ENCODE measurements around the gene THBD. TPM values are rescaled to one million over a fixed set of nuclear protein-coding genes. Genes with fewer than 3 reads are reported as not detected.

THBD gene
- total RNA-seq, 1 donor, result 82.1 TPM

- no peaks in the 10 kb centered on the region for H3K9me3 ChIP-seq (ENCODE audit: low read depth, low read length)
- no peak overlapping the region for H3K4me3 ChIP-seq (ENCODE audit: low read length)
- no peaks in the 10 kb centered on the region for H3K27me3 ChIP-seq (ENCODE audit: insufficient read depth, low read length)
- H3K4me1 ChIP-seq (ENCODE audit: insufficient read depth, low read length), result no peaks in the 10 kb centered on the region
Measured at GRCh38 chr20:23074052-23074451, 24.6 kb upstream of the THBD start.

- H3K27me3 ChIP-seq (ENCODE audit: insufficient read depth, low read length), result no peaks in the 10 kb centered on the region
- H3K4me3 ChIP-seq (ENCODE audit: low read length), result no peak overlapping the region
- H3K4me1 ChIP-seq (ENCODE audit: insufficient read depth, low read length), result no peaks in the 10 kb centered on the region
- no peaks in the 10 kb centered on the region for H3K9me3 ChIP-seq (ENCODE audit: low read depth, low read length)
Measured at GRCh38 chr20:23072892-23073586, 23.6 kb upstream of the THBD start.

- Histone ChIP-seq H3K4me3 (ENCODE audit: low read length) (no peak overlapping the region), H3K9me3 (ENCODE audit: low read depth, low read length) (no peaks in the 10 kb centered on the region), H3K27me3 (ENCODE audit: insufficient read depth, low read length) (no peaks in the 10 kb centered on the region), H3K4me1 (ENCODE audit: insufficient read depth, low read length) (no peaks in the 10 kb centered on the region)
Measured at GRCh38 chr20:23071996-23072395, 22.5 kb upstream of the THBD start.

DNA sequence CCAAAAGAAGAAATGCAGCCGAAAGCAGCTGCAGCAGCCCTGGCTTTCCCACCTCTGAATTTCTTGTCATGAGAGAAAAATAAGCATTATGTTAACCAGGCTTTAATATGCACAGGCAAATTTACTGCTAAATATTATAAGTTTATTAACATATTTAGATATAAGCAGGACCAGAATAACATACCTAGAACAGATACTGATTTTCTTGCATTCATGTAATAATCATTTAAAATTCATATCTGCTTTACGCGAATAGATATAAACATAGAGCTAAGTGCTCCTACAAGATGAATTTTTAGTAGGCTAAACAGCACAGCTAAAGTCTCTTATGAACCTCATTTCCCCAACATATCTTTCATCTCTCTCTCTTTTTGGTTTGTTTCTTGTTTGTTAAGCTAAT is 21.9 kb upstream of the THBD start:
- no peaks in the 10 kb centered on the region for H3K27me3 ChIP-seq (ENCODE audit: insufficient read depth, low read length)
- no peaks in the 10 kb centered on the region for H3K9me3 ChIP-seq (ENCODE audit: low read depth, low read length)
- H3K4me3 ChIP-seq (ENCODE audit: low read length), result no peak overlapping the region
- no peaks in the 10 kb centered on the region for H3K4me1 ChIP-seq (ENCODE audit: insufficient read depth, low read length)

- no peaks in the 10 kb centered on the region for H3K27me3 ChIP-seq (ENCODE audit: insufficient read depth, low read length)
- no peak overlapping the region for H3K4me3 ChIP-seq (ENCODE audit: low read length)
- no peaks in the 10 kb centered on the region for H3K9me3 ChIP-seq (ENCODE audit: low read depth, low read length)
- no peaks in the 10 kb centered on the region for H3K4me1 ChIP-seq (ENCODE audit: insufficient read depth, low read length)
Measured at GRCh38 chr20:23069108-23069507, 19.6 kb upstream of the THBD start.

GRCh38 chr20:23068283-23068682 is 18.8 kb upstream of the THBD start:
- no peak overlapping the region for H3K4me3 ChIP-seq (ENCODE audit: low read length)
- H3K4me1 ChIP-seq (ENCODE audit: insufficient read depth, low read length), result peaks cover 7% of the 10 kb centered on the region
- no peaks in the 10 kb centered on the region for H3K9me3 ChIP-seq (ENCODE audit: low read depth, low read length)
- no peaks in the 10 kb centered on the region for H3K27me3 ChIP-seq (ENCODE audit: insufficient read depth, low read length)

DNA sequence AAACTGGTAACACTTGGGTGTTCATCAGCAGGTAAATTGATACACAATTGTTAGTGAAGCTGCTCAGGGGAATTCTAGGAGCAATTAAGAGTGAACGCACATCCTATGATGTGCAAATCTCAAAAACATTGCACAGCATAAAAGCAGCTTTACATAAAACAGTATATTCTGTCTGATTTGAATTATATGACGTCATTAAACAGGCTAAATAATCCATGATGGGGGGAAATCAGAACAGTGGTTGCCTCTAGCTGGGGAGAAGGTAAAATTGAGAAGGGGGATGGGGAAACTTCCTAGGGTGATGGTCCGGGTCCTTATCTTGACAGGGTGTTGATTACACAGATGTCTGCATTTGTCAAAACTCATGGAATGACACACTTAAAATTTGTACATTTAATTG is 17.3 kb upstream of the THBD start:
- Histone ChIP-seq H3K9me3 (ENCODE audit: low read depth, low read length) (no peaks in the 10 kb centered on the region), H3K4me1 (ENCODE audit: insufficient read depth, low read length) (peaks cover 8% of the 10 kb centered on the region), H3K4me3 (ENCODE audit: low read length) (no peak overlapping the region), H3K27me3 (ENCODE audit: insufficient read depth, low read length) (no peaks in the 10 kb centered on the region)

GRCh38 chr20:23065266-23066201 is 16.1 kb upstream of the THBD start:
- Histone ChIP-seq H3K4me3 (ENCODE audit: low read length) (no peak overlapping the region), H3K27me3 (ENCODE audit: insufficient read depth, low read length) (no peaks in the 10 kb centered on the region), H3K4me1 (ENCODE audit: insufficient read depth, low read length) (peaks cover 20% of the 10 kb centered on the region), H3K9me3 (ENCODE audit: low read depth, low read length) (no peaks in the 10 kb centered on the region)

- Histone ChIP-seq H3K9me3 (ENCODE audit: low read depth, low read length) (no peaks in the 10 kb centered on the region), H3K4me3 (ENCODE audit: low read length) (no peak overlapping the region), H3K27me3 (ENCODE audit: insufficient read depth, low read length) (no peaks in the 10 kb centered on the region), H3K4me1 (ENCODE audit: insufficient read depth, low read length) (peaks cover 29% of the 10 kb centered on the region)
Measured at GRCh38 chr20:23063581-23063980, 14.1 kb upstream of the THBD start.

DNA sequence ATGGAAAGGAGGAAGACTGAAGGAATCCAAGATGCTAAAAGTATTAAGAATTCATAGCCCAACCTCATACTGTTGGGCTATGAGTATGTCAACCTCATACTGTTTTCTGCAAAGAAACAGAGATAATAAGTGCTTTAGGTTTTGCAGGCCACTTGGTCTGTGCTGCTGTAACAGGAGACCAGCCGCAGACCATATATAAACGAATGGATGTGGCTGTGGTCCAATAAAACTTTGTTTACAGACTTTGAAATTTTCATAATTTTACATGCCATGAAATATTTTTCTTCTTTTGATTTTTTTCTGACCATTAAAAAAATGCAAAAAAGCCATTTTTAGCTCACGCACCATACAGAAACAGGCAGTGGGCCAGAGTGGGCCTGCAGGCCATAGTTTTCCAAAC is 13.7 kb upstream of the THBD start:
- Histone ChIP-seq H3K27me3 (ENCODE audit: insufficient read depth, low read length) (no peaks in the 10 kb centered on the region), H3K4me1 (ENCODE audit: insufficient read depth, low read length) (peaks cover 29% of the 10 kb centered on the region), H3K9me3 (ENCODE audit: low read depth, low read length) (no peaks in the 10 kb centered on the region), H3K4me3 (ENCODE audit: low read length) (no peak overlapping the region)

- Histone ChIP-seq H3K27me3 (ENCODE audit: insufficient read depth, low read length) (no peaks in the 10 kb centered on the region), H3K4me1 (ENCODE audit: insufficient read depth, low read length) (peaks cover 29% of the 10 kb centered on the region), H3K4me3 (ENCODE audit: low read length) (no peak overlapping the region), H3K9me3 (ENCODE audit: low read depth, low read length) (no peaks in the 10 kb centered on the region)
Measured at GRCh38 chr20:23062632-23063031, 13.2 kb upstream of the THBD start.

GRCh38 chr20:23061734-23062561 is 12.5 kb upstream of the THBD start:
- no peak overlapping the region for H3K4me3 ChIP-seq (ENCODE audit: low read length)
- H3K4me1 ChIP-seq (ENCODE audit: insufficient read depth, low read length), result peaks cover 29% of the 10 kb centered on the region
- H3K27me3 ChIP-seq (ENCODE audit: insufficient read depth, low read length), result no peaks in the 10 kb centered on the region
- peaks cover under 1% of the 10 kb centered on the region for H3K9me3 ChIP-seq (ENCODE audit: low read depth, low read length)

GRCh38 chr20:23061262-23061661 is 11.8 kb upstream of the THBD start:
- Histone ChIP-seq H3K4me3 (ENCODE audit: low read length) (no peak overlapping the region), H3K4me1 (ENCODE audit: insufficient read depth, low read length) (peaks cover 29% of the 10 kb centered on the region), H3K27me3 (ENCODE audit: insufficient read depth, low read length) (no peaks in the 10 kb centered on the region), H3K9me3 (ENCODE audit: low read depth, low read length) (peaks cover 6% of the 10 kb centered on the region)

DNA sequence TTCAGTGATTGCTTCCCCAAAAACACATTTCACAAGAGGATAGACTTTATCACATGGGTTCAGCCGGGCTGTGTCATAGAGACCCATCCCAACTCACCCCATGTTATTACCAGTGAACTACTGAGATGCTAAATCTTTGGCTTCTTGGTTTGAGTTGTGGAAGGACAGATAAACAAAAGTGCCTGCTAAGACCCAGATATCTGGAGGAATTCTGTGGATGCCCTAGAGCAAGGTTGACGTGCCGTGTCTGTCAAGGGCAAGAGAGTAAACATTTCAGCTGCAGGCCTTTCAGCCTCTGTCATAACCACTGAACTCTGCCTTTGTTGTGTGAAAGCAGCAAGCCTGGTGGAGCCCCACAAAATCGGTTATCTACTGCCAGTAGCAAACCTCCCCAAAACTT is 11.2 kb upstream of the THBD start:
- Histone ChIP-seq H3K9me3 (ENCODE audit: low read depth, low read length) (peaks cover 6% of the 10 kb centered on the region), H3K4me1 (ENCODE audit: insufficient read depth, low read length) (peaks cover 29% of the 10 kb centered on the region), H3K4me3 (ENCODE audit: low read length) (no peak overlapping the region), H3K27me3 (ENCODE audit: insufficient read depth, low read length) (no peaks in the 10 kb centered on the region)

DNA sequence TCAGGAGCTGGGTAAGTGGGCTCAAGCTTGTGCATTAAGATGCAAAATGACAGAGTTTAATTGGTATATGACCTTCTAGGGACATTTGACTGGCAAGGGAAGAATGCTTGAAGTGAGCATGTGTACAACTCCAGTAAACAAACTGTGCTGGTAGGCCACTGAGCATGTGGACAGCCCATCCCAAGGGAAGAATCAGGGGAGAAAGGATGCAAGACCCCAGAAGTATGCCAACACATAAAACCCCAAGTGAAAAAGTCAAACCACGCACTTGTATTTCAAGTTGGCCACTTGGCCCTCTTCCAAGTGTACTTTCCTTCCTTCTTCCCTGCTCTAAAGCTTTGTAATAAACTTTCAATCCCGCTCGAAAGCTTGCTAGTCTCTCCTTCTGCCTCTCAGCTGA is 10.4 kb upstream of the THBD start:
- no peak overlapping the region for H3K4me3 ChIP-seq (ENCODE audit: low read length)
- H3K27me3 ChIP-seq (ENCODE audit: insufficient read depth, low read length), result no peaks in the 10 kb centered on the region
- peaks cover 29% of the 10 kb centered on the region for H3K4me1 ChIP-seq (ENCODE audit: insufficient read depth, low read length)
- H3K9me3 ChIP-seq (ENCODE audit: low read depth, low read length), result peaks cover 6% of the 10 kb centered on the region

All from mononuclear cell (primary cell).